C4-2B (cell line): ENCODE data around the gene SUFU.
A peak's percentile ranks its signal among the peaks of the same experiment; 100 is the strongest.

ENCODE experiments used
- H3K27ac ChIP-seq: fragments of 450-650 bp; 2 replicates; pipeline ENCODE4 v1.5.1; 2017
- CTCF ChIP-seq: fragments of 450-650 bp; conservative IDR thresholded peaks from 2 replicates; pipeline ENCODE4 v1.5.1; 2017; ENCODE audit warnings: mild to moderate bottlenecking
- ZFX ChIP-seq: fragments of 450-650 bp; IDR thresholded peaks from 2 replicates; pipeline ENCODE4 v1.6.1; 2017

The SUFU gene

GRCh38 chr10:102535481-102536147 lies 31.8 kb downstream of the SUFU start:
- no peak overlapping the region for H3K27ac ChIP-seq
- TF ChIP-seq CTCF (no peak), ZFX (no peak)

DNA sequence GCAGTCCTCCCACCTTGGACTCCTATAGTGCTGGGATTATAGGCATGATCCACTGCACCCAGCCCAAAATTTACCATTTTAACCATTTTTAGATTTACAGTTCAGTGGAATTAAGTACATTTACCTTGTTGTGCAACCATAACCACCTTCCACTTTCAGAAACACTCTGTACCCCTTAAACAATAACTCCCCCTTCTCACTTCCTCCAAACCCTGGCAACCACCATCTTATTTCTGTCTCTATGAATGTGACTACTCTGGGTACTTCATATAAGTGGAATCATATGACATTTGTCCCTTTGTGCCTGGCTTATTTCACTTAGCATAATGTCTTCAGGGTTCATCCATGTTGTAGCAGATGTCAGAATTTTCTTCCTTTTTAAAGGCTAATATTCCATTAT lies 33.6 kb downstream of the SUFU start:
- H3K27ac ChIP-seq = no peak overlapping the region

GRCh38 chr10:102537948-102538347 lies 34.2 kb downstream of the SUFU start:
- no peak for TF ChIP-seq ZFX
- no peak for TF ChIP-seq CTCF
- no peak overlapping the region for H3K27ac ChIP-seq

More for the DNA sequence above, 33.6 kb downstream of the SUFU start:
- TF ChIP-seq CTCF (no peak), ZFX (no peak)

DNA sequence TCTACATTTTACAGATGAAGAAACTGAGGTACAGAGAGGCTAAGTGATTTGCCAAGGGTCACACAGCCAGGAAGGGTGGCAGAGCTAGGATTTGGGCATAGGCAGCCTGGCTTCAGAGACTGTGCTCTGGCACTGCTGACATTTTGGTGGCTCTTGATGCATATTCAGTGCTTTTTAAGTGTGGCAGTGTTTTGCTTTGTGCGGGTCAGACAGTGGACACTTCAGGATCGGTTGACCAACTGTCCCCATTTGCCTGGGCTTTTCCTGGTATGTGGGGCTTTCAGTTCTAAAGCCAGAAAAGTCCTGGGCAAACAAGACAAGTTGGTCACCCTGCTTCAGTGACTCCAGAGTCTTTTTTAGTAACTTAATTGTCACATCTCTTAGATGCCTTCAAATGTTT lies 35.0 kb downstream of the SUFU start:
- TF ChIP-seq CTCF (no peak), ZFX (no peak)
- H3K27ac ChIP-seq = no peak overlapping the region

- H3K27ac ChIP-seq = no peak overlapping the region
These were observed 36.3 kb downstream of the SUFU start for GRCh38 chr10:102540023-102540422.

DNA sequence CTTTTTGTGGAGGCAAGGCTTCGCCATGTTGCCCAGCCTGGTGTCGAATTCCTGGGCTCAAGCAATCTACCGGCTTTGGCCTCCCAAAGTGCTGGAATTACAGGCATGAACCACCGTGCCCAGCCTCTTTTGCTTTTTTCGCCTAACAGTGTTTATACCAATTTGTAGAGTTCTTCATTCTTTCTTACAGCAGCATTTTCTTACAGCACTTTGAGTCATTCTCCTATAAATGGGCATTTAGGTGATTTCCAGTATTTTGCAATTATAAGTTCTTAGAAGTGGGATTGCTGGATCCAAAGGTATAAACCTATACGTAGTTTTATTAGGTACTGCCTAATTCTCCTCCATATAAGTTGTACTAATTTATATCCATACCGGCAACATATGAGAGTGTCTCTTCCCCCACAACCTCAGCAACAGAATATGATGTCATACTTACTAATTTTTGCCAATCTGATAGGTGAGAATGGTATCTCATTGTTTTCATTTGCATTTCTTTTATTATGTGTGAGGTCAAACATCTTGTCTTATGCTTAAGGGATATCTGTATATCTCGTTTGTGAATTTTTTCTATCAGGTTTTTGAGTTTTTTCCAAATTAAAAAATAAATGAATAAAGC lies 39.1 kb downstream of the SUFU start:
- TF ChIP-seq CTCF = no peak
- TF ChIP-seq ZFX = no peak
- no peak overlapping the region for H3K27ac ChIP-seq

More at GRCh38 chr10:102540023-102540422, 36.3 kb downstream of the SUFU start:
- TF ChIP-seq CTCF = peak; percentile 63
- no peak for TF ChIP-seq ZFX

DNA sequence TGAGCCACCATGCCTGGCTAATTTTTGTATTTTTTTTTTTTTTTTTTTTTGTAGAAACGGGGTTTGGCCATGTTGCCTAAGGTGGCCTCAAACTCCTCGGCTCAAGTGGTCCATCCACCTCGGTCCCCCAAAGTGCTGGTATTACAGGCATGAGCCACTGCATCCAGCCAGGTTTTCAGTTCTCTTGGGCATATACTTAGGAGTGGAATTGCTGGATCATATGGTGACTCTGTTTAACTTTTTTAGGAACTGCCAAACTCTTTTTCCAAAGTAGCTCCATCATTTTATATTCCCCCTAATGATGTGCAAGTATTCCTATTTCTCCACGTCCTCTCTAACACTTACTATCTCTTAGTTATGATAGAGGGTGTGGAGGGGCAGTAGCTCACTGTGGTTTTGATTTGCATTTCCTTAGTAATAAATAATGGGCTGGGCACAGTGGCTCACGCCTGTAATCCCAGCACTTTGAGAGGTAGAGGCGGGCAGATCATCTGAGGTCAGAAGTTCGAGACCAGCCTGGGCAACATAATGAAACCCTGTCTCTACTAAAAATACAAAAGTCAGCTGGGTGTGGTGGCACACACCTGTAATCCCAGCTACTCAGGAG lies 41.6 kb downstream of the SUFU start:
- H3K27ac ChIP-seq = no peak overlapping the region
- no peak for TF ChIP-seq ZFX
- no peak for TF ChIP-seq CTCF
